ENCODE measurements around the gene APOB. TPM values are rescaled to one million over a fixed set of nuclear protein-coding genes. Genes with fewer than 3 reads are reported as not detected.

APOB gene
- total RNA-seq, 1 donor, result under 0.01 TPM

DNA sequence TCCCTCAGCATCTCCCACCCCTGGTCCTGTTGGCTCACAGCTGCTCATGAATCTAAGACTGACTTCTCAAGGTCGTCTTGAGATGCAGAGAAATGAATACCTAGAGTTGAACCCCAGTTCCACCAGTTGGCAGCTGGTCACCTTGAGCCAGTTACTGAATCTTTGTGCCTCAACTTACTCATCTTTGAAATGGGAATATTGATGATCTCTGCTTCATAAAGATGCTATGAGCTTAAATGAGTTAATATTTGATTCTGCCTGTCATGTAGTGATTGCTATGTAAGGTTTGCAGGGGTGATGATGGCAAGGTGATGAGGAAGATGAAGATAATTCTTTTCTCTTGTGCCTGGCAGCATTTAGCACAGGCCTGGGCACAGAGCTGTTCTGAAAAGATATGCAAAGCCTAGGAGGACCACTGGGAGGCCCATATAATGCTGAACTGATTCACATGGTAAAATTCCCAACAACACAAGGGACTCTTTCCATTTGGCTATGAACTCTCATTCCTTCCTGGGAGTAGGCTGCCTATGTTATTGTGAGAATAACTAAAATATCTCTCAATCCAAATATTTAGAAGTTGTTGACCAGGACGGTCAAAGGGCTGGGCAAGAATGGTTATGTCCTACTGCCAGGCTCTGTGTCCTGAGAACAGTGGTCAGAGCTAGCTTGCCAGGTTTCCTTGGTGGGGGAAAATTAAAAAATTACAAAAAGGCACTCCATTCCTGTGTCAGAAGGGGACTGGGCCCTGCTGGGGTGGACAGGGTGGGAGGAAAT is 70.9 kb downstream of the APOB start:
- no peak for DNase-seq (ENCODE audit: low read depth)
- H3K4me3 ChIP-seq (ENCODE audit: low read depth, low read length), result no peak overlapping the region
- TF ChIP-seq CTCF (IDR thresholded peaks at IDR 0.05; ENCODE audit: insufficient read depth, low read length), result no peak

DNA sequence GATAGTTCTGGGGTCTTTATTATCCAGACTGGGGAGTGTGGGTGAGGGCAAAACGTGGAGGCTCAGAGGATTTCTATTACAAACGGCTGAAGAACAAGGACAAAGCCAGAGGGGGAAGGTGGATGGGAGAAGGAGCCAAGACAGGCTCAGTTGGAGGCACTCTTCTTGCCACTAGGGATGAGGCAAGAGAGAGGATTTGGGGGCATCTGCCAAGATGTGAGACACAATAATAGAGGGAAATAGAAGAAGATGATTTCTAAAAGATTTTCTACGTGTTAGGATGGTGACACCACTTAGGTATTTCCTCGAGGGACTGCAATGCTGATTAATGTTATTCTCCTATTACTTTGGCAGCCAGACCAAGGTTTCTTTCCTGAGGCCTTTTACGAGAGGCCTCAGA is 71.8 kb downstream of the APOB start:
- DNase-seq (ENCODE audit: low read depth), result no peak
- no peak overlapping the region for H3K4me3 ChIP-seq (ENCODE audit: low read depth, low read length)
- no peak for TF ChIP-seq CTCF (IDR thresholded peaks at IDR 0.05; ENCODE audit: insufficient read depth, low read length)

- TF ChIP-seq CTCF (IDR thresholded peaks at IDR 0.05; ENCODE audit: insufficient read depth, low read length), result no peak
- H3K4me3 ChIP-seq (ENCODE audit: low read depth, low read length), result no peak overlapping the region
- no peak for DNase-seq (ENCODE audit: low read depth)
Observed at GRCh38 chr2:20970068-20970467, 73.8 kb downstream of the APOB start.

DNA sequence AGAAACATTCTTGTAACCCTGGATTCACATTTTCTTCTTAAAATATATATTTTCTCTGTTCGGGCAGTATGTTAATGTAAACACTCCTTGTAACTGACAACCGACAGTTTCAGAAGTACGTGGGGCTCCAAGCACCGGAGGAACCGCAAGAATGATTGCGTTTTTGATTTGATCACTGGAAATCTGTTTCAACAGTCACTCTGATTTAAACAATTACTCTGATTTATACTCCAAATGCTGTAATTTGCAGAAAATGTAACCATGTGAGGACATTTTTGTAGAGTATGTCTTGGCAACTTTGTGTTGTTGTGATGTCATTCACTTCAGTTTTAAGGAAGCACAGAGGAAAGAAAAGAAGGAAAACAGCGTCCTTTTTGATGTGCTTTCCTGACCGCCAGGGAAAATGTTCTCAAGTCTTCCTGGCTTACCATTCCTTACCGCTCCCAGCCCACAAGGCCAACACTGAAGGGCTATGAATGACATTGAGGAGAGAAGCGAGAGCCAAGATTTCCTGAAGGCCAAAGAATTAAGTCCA is 77.7 kb downstream of the APOB start:
- no peak for DNase-seq (ENCODE audit: low read depth)
- no peak overlapping the region for H3K4me3 ChIP-seq (ENCODE audit: low read depth, low read length)
- no peak for TF ChIP-seq CTCF (IDR thresholded peaks at IDR 0.05; ENCODE audit: insufficient read depth, low read length)

GRCh38 chr2:20965221-20965620 is 78.7 kb downstream of the APOB start:
- DNase-seq (ENCODE audit: low read depth), result no peak
- no peak overlapping the region for H3K4me3 ChIP-seq (ENCODE audit: low read depth, low read length)
- no peak for TF ChIP-seq CTCF (IDR thresholded peaks at IDR 0.05; ENCODE audit: insufficient read depth, low read length)

- no peak overlapping the region for H3K4me3 ChIP-seq (ENCODE audit: low read depth, low read length)
- DNase-seq (ENCODE audit: low read depth), result no peak
- TF ChIP-seq CTCF (IDR thresholded peaks at IDR 0.05; ENCODE audit: insufficient read depth, low read length), result no peak
Observed at GRCh38 chr2:20963867-20964266, 80.0 kb downstream of the APOB start.

Measured in fibroblast of the aortic adventitia (primary cell).